Activated T-helper 2 cell treated with anti-CD3 and anti-CD28 coated beads, Interferon-gamma antibody, Interleukin-2, Interleukin-4, amounts not matched to agents 10 μg/mL and 5 μg/mL and 100 μg/mL, durations not matched to agents 14 hours and 24 hours and 36 hours (primary cell): ENCODE data around the gene DNMT3A. TPM values are rescaled to one million over a fixed set of nuclear protein-coding genes. Genes with fewer than 3 reads are reported as not detected.

Experiments used
- DNase-seq: peaks from one replicate; pipeline ENCODE4 v3.0.0; 2021; ENCODE audit warnings: low spot score
- H3K27ac Mint-ChIP-seq: one replicate; pipeline ENCODE4 v1.8.0; 2021; ENCODE audit warnings: mixed read lengths
- H3K27me3 Mint-ChIP-seq: one replicate; pipeline ENCODE4 v1.8.0; 2021; ENCODE audit warnings: low read depth, mixed read lengths
- H3K36me3 Mint-ChIP-seq: one replicate; pipeline ENCODE4 v1.8.0; 2021; ENCODE audit warnings: low read depth, mixed read lengths
- H3K4me1 Mint-ChIP-seq: one replicate; pipeline ENCODE4 v1.8.0; 2021; ENCODE audit warnings: low read depth, mixed read lengths
- H3K4me3 Mint-ChIP-seq: one replicate; pipeline ENCODE4 v1.8.0; 2021; ENCODE audit warnings: low read depth, mild to moderate bottlenecking, moderate library complexity, mixed read lengths
- H3K9me3 Mint-ChIP-seq: one replicate; pipeline ENCODE4 v1.8.0; 2021; ENCODE audit warnings: mixed read lengths
- intact Hi-C: fragments of 100-400 bp; cut with micrococcal nuclease; formaldehyde crosslinking; loops from one replicate; pipeline ENCODE4 v1.15.1; 2023
- total RNA-seq: library from RNA; stranded (reverse); gene quantifications from 2 replicates; pipeline ENCODE4 v1.2.3, GENCODE V29; 2022

Gene DNMT3A
- total RNA-seq, 1 donor from 2014 or later: 86.8 TPM

GRCh38 chr2:25349397-25349796 lies 7.7 kb upstream of the DNMT3A start:
- Mint-ChIP-seq H3K4me1 (peaks cover 38% of the 10 kb centered on the region), H3K36me3 (no peaks in the 10 kb centered on the region), H3K27ac (no peak overlapping the region), H3K27me3 (peaks cover 1% of the 10 kb centered on the region), H3K9me3 (no peaks in the 10 kb centered on the region), H3K4me3 (no peak overlapping the region)
- intact Hi-C loops: no loop called here
- no peak for DNase-seq

- peak overlapping the region; percentile 13 for H3K27ac Mint-ChIP-seq
- DNase-seq: no peak
- intact Hi-C loops: no loop called here
- H3K4me3 Mint-ChIP-seq: no peak overlapping the region
- H3K4me1 Mint-ChIP-seq: peaks cover 34% of the 10 kb centered on the region
- peaks cover 1% of the 10 kb centered on the region for H3K27me3 Mint-ChIP-seq
- H3K36me3 Mint-ChIP-seq: no peaks in the 10 kb centered on the region
- H3K9me3 Mint-ChIP-seq: no peaks in the 10 kb centered on the region
These were observed 6.1 kb upstream of the DNMT3A start for GRCh38 chr2:25347846-25348245.

- peaks cover 32% of the 10 kb centered on the region for H3K4me1 Mint-ChIP-seq
- peak overlapping the region; percentile 6 for H3K4me3 Mint-ChIP-seq
- H3K27ac Mint-ChIP-seq: peak overlapping the region; percentile 29
- no peaks in the 10 kb centered on the region for H3K36me3 Mint-ChIP-seq
- H3K9me3 Mint-ChIP-seq: no peaks in the 10 kb centered on the region
- H3K27me3 Mint-ChIP-seq: peaks cover 1% of the 10 kb centered on the region
- intact Hi-C loops: no loop called here
- DNase-seq: no peak
These were observed 5.6 kb upstream of the DNMT3A start for GRCh38 chr2:25347205-25347815.

GRCh38 chr2:25343187-25343825 lies 1.6 kb upstream of the DNMT3A start:
- H3K27me3 Mint-ChIP-seq: no peaks in the 10 kb centered on the region
- H3K36me3 Mint-ChIP-seq: peaks cover 6% of the 10 kb centered on the region
- no peaks in the 10 kb centered on the region for H3K9me3 Mint-ChIP-seq

GRCh38 chr2:25342372-25343186 lies 854 bp upstream of the DNMT3A start:
- peak overlapping the region; percentile 83 for H3K4me3 Mint-ChIP-seq
- intact Hi-C loops: loop anchor here (1.0 to 2.0 kb wide), 6 partner anchors 20 to 216 kb away; no protein-coding TSS in a partner anchor
- peak; percentile 81 for DNase-seq
- H3K9me3 Mint-ChIP-seq: no peaks in the 10 kb centered on the region
- H3K36me3 Mint-ChIP-seq: peaks cover 13% of the 10 kb centered on the region
- H3K27me3 Mint-ChIP-seq: no peaks in the 10 kb centered on the region
- H3K27ac Mint-ChIP-seq: peak overlapping the region; percentile 78
- peaks cover 30% of the 10 kb centered on the region for H3K4me1 Mint-ChIP-seq

More at GRCh38 chr2:25343187-25343825, 1.6 kb upstream of the DNMT3A start:
- no peak for DNase-seq
- intact Hi-C loops: loop anchor here (2.0 kb wide), 3 partner anchors 21 to 179 kb away; no protein-coding TSS in a partner anchor
- peak overlapping the region; percentile 83 for H3K4me3 Mint-ChIP-seq
- peaks cover 33% of the 10 kb centered on the region for H3K4me1 Mint-ChIP-seq
- H3K27ac Mint-ChIP-seq: no peak overlapping the region

GRCh38 chr2:25341011-25341727 lies 556 bp downstream of the DNMT3A start:
- H3K27me3 Mint-ChIP-seq: no peaks in the 10 kb centered on the region
- peaks cover 32% of the 10 kb centered on the region for H3K4me1 Mint-ChIP-seq
- H3K27ac Mint-ChIP-seq: no peak overlapping the region
- H3K36me3 Mint-ChIP-seq: peaks cover 21% of the 10 kb centered on the region
- no peaks in the 10 kb centered on the region for H3K9me3 Mint-ChIP-seq
- intact Hi-C loops: no loop called here
- H3K4me3 Mint-ChIP-seq: no peak overlapping the region
- DNase-seq: no peak

- Mint-ChIP-seq H3K36me3 (peaks cover 21% of the 10 kb centered on the region), H3K4me3 (peak overlapping the region; percentile 64), H3K27me3 (no peaks in the 10 kb centered on the region), H3K27ac (no peak overlapping the region), H3K9me3 (no peaks in the 10 kb centered on the region), H3K4me1 (peaks cover 33% of the 10 kb centered on the region)
- intact Hi-C loops: no loop called here
- DNase-seq: no peak
These were observed 1.4 kb downstream of the DNMT3A start for GRCh38 chr2:25340181-25340921.

GRCh38 chr2:25339791-25340180 lies 1.9 kb downstream of the DNMT3A start:
- intact Hi-C loops: no loop called here
- Mint-ChIP-seq H3K4me1 (peaks cover 35% of the 10 kb centered on the region), H3K27ac (no peak overlapping the region), H3K9me3 (no peaks in the 10 kb centered on the region), H3K27me3 (no peaks in the 10 kb centered on the region), H3K36me3 (peaks cover 21% of the 10 kb centered on the region), H3K4me3 (peak overlapping the region; percentile 72)
- no peak for DNase-seq

GRCh38 chr2:25339211-25339674 lies 2.5 kb downstream of the DNMT3A start:
- H3K27me3 Mint-ChIP-seq: no peaks in the 10 kb centered on the region
- no peak overlapping the region for H3K27ac Mint-ChIP-seq
- H3K9me3 Mint-ChIP-seq: no peaks in the 10 kb centered on the region
- no peak for DNase-seq
- H3K4me1 Mint-ChIP-seq: peaks cover 38% of the 10 kb centered on the region
- H3K4me3 Mint-ChIP-seq: peak overlapping the region; percentile 72
- intact Hi-C loops: no loop called here
- peaks cover 21% of the 10 kb centered on the region for H3K36me3 Mint-ChIP-seq

- Mint-ChIP-seq H3K36me3 (peaks cover 21% of the 10 kb centered on the region), H3K27me3 (no peaks in the 10 kb centered on the region), H3K27ac (no peak overlapping the region), H3K4me3 (peak overlapping the region; percentile 8), H3K9me3 (no peaks in the 10 kb centered on the region), H3K4me1 (peaks cover 42% of the 10 kb centered on the region)
- intact Hi-C loops: no loop called here
- DNase-seq: no peak
These were observed 3.3 kb downstream of the DNMT3A start for GRCh38 chr2:25338401-25338800.

GRCh38 chr2:25337891-25338290 lies 3.8 kb downstream of the DNMT3A start:
- intact Hi-C loops: no loop called here
- Mint-ChIP-seq H3K4me3 (peak overlapping the region; percentile 13), H3K27ac (no peak overlapping the region), H3K36me3 (peaks cover 24% of the 10 kb centered on the region), H3K4me1 (peaks cover 42% of the 10 kb centered on the region), H3K27me3 (no peaks in the 10 kb centered on the region), H3K9me3 (no peaks in the 10 kb centered on the region)
- DNase-seq: no peak

GRCh38 chr2:25337276-25337675 lies 4.4 kb downstream of the DNMT3A start:
- intact Hi-C loops: no loop called here
- Mint-ChIP-seq H3K9me3 (no peaks in the 10 kb centered on the region), H3K27ac (no peak overlapping the region), H3K27me3 (no peaks in the 10 kb centered on the region), H3K36me3 (peaks cover 27% of the 10 kb centered on the region), H3K4me1 (peaks cover 45% of the 10 kb centered on the region), H3K4me3 (no peak overlapping the region)
- DNase-seq: no peak
